ENCODE results near the gene COL15A1.

- TF ChIP-seq POLR2A (IDR thresholded peaks at IDR 0.05) (no peak), CTCF (IDR thresholded peaks at IDR 0.05) (no peak), EP300 (IDR thresholded peaks at IDR 0.05) (peak in 1 of 2 donors; percentile 70)
These were observed 97.3 kb downstream of the COL15A1 start for GRCh38 chr9:99040911-99041582.

All from tibial nerve (tissue), 4 donors.